ENCODE results near the gene TAS2R30. TPM values are rescaled to one million over a fixed set of nuclear protein-coding genes. Genes with fewer than 3 reads are reported as not detected.
A peak's percentile ranks its signal among the peaks of the same experiment; 100 is the strongest.

Gene TAS2R30
- total RNA-seq, 4 donors from 2014 or later, result 1.4 to 23.2 (median 12.3) TPM

DNA sequence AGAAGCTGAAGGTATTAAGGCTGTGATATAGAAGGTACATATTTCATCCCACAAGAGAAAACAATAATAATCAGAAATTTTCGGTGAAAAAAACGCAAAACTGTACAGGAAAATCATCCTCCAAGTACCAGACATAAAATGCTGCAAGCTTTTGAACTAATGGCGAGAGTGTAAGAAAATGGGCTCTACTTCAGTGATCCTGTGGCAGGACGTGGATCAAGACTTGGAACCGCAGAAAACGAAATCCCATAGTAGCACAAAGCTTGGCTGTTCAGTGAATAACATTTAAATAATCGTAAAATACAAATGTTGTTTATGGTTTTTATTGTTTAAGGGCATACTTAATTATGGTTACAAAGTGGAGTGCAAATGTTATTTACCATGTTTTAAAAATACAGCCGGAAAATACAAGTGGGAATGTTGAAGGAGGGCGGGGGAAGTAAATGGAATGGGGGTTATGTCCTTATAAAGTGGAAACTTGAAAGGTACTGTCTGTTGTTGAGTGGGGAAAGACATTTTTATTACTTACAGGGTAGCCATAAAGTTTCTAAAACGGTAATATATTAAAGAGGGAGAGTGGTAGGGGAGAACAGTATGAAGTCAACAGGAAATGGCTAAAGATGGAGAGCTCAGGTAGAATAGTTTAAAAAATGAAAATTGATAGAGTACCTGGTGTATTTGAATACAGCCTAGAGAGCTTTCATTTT is 37.7 kb upstream of the TAS2R30 start:
- H3K36me3 ChIP-seq, result no peaks in the 10 kb centered on the region
- no peak for TF ChIP-seq EP300 (IDR thresholded peaks at IDR 0.05; ENCODE audit: low read depth)
- TF ChIP-seq POLR2A (IDR thresholded peaks at IDR 0.05), result no peak
- TF ChIP-seq, protein P1, sequence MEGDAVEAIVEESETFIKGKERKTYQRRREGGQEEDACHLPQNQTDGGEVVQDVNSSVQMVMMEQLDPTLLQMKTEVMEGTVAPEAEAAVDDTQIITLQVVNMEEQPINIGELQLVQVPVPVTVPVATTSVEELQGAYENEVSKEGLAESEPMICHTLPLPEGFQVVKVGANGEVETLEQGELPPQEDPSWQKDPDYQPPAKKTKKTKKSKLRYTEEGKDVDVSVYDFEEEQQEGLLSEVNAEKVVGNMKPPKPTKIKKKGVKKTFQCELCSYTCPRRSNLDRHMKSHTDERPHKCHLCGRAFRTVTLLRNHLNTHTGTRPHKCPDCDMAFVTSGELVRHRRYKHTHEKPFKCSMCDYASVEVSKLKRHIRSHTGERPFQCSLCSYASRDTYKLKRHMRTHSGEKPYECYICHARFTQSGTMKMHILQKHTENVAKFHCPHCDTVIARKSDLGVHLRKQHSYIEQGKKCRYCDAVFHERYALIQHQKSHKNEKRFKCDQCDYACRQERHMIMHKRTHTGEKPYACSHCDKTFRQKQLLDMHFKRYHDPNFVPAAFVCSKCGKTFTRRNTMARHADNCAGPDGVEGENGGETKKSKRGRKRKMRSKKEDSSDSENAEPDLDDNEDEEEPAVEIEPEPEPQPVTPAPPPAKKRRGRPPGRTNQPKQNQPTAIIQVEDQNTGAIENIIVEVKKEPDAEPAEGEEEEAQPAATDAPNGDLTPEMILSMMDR (IDR thresholded peaks at IDR 0.05), result no peak
- TF ChIP-seq POLR2AphosphoS5 (IDR thresholded peaks at IDR 0.05), result no peak
- no peak for DNase-seq
- intact Hi-C loops (cut with DNase I; ENCODE audit: low total_unique reads) (loop anchor here (5.0 kb wide), 1 partner anchor 1525 kb away; the partner anchor contains the start of gene GPR19), in situ Hi-C loops (cut with MboI; ENCODE audit: low pct_ligation_motif_present in 1 of 4, low pct_unique_long_range_greater_than_20kb in 1 of 4, low sequenced_read_pairs in 3 of 4) (no loop called here)
- peak overlapping the region; percentile 70 to 92 (median 85) for H3K4me3 ChIP-seq
- H3K27ac ChIP-seq, result peak overlapping the region; percentile 92 to 99 (median 96)
- 1 to 5% methylated on average over 10 of the region's 10 CpGs for WGBS, 2 donors (ENCODE audit: low coverage in 1 of 2)
- peaks cover 7 to 41% (median 12%) of the 10 kb centered on the region in 4 donors for H3K4me1 ChIP-seq
- no peaks in the 10 kb centered on the region for H3K27me3 ChIP-seq
- no peaks in the 10 kb centered on the region for H3K9me3 ChIP-seq

DNA sequence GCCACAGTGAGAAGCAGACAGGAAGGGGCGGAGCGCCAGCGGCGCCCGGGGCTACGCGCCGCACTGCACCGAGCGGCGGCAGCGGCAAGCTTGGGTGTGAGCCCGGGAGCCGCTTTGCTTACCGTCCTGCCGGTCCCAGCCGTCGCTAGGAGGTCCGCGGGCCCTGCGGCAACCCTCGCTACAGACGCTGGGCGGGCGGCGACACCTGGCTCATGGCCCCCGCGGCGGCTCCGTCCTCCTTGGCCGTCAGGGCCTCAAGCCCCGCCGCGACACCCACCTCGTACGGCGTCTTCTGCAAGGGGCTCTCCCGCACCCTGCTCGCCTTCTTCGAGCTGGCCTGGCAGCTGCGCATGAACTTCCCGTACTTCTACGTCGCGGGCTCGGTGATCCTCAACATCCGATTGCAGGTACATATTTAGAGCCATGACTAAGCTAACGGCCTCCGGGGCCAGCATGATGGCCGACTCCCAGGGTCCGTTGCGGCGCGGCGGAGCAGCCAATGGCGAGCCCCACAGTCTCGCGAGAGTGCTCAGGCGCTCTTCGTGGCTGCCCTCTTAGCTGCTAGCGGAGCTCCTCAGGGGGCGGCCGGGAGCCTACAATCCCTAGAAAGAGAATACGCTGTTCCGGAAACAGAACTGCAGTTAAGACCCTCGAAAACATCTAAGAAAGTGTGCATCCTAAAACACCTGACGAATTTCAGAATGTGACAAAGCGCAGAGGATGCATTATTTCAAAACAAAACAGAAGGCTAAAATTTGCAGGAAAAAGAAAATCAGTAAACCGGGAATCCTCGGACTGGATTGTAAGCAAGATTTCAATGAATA is 36.9 kb upstream of the TAS2R30 start, which contains the start of gene SMIM10L1:
Gene SMIM10L1 (plus strand): TSS at position 50 of the 824 bp plus-strand sequence. CDS start 163 bp downstream, at position 213.
- Histone ChIP-seq H3K27ac (peak within 1 kb of the TSS; percentile 92 to 99 (median 96)), H3K4me3 (peak within 1 kb of the TSS; percentile 70 to 92 (median 85))
- intact Hi-C loops (cut with DNase I; ENCODE audit: low total_unique reads), result loop anchor here (5.0 kb wide), 1 partner anchor 1526 kb away; the partner anchor contains the start of gene GPR19

DNA sequence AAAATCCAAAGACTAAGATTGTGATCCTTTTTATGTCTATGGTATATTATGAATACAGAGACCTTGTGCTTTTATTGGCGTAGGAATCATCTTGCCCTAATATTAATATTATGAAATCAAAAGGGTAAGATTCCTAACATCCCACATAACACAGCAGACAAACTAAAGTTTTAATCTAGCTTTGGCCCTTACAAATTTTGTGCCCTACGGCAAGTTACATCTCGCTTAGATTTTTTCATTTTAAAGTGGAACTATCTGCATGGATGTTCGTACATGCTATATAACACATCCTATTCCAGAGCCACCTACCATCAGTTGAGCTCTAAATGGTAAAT is 36.3 kb upstream of the TAS2R30 start:
- Histone ChIP-seq H3K4me1 (peaks cover 7 to 41% (median 12%) of the 10 kb centered on the region in 4 donors), H3K27me3 (no peaks in the 10 kb centered on the region), H3K27ac (peak overlapping the region; percentile 92 to 99 (median 96)), H3K4me3 (peak overlapping the region; percentile 70 to 92 (median 85)), H3K36me3 (no peaks in the 10 kb centered on the region), H3K9me3 (no peaks in the 10 kb centered on the region)
- no peak for TF ChIP-seq POLR2A (IDR thresholded peaks at IDR 0.05)
- no peak for TF ChIP-seq POLR2AphosphoS5 (IDR thresholded peaks at IDR 0.05)
- TF ChIP-seq EP300 (IDR thresholded peaks at IDR 0.05; ENCODE audit: low read depth), result no peak
- TF ChIP-seq, protein P1 (IDR thresholded peaks at IDR 0.05), result no peak
- in situ Hi-C loops (cut with MboI; ENCODE audit: low pct_ligation_motif_present in 1 of 4, low pct_unique_long_range_greater_than_20kb in 1 of 4, low sequenced_read_pairs in 3 of 4) (no loop called here), intact Hi-C loops (cut with DNase I; ENCODE audit: low total_unique reads) (loop anchor here (5.0 kb wide), 1 partner anchor 1527 kb away; the partner anchor contains the start of gene GPR19)
- 1 to 7% methylated on average over 4 of the region's 4 CpGs for WGBS, 2 donors (ENCODE audit: low coverage in 1 of 2)
- DNase-seq, result no peak

More for the DNA sequence above, 36.9 kb upstream of the TAS2R30 start, which contains the start of gene SMIM10L1:
- WGBS, 2 donors (ENCODE audit: low coverage in 1 of 2), result 0 to 1% methylated on average over 7 to 65 of the region's 70 CpGs
- peak; percentile 93 for DNase-seq
- H3K36me3 ChIP-seq, result no peaks in the 10 kb centered on the region
- TF ChIP-seq, protein P1 (IDR thresholded peaks at IDR 0.05), result peak in 1 of 5 experiments; percentile 1
- TF ChIP-seq EP300 (IDR thresholded peaks at IDR 0.05; ENCODE audit: low read depth) (no peak), POLR2A (IDR thresholded peaks at IDR 0.05) (peak; percentile 73), POLR2AphosphoS5 (IDR thresholded peaks at IDR 0.05) (peak; percentile 64 to 70 (median 65))
- H3K4me1 ChIP-seq, result peaks cover 7 to 41% (median 12%) of the 10 kb centered on the region in 4 donors
- in situ Hi-C loops (cut with MboI; ENCODE audit: low pct_ligation_motif_present in 1 of 4, low pct_unique_long_range_greater_than_20kb in 1 of 4, low sequenced_read_pairs in 3 of 4), result no loop called here
- H3K9me3 ChIP-seq, result no peaks in the 10 kb centered on the region
- no peaks in the 10 kb centered on the region for H3K27me3 ChIP-seq

DNA sequence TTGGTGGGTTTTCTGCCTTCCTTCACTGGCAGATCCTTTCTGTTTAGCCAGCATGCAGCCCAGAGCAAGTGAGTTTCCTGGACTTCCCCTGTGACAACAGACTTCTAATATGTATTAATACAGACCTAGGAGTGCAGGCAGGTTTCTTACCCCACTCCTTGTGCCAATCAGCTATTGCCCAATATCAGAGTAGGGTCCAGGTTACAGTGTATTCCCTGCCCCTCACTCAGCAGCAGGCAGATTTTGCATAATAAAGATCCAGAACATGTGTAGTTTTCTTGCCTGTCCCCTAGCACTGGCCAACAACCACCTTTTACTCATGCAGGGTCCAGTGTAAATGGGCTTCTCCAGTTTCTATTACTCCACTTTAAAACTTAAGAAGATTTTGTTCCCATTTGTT is 31.9 kb upstream of the TAS2R30 start:
- no peak overlapping the region for H3K27ac ChIP-seq
- in situ Hi-C loops (cut with MboI; ENCODE audit: low pct_ligation_motif_present in 1 of 4, low pct_unique_long_range_greater_than_20kb in 1 of 4, low sequenced_read_pairs in 3 of 4) (no loop called here), intact Hi-C loops (cut with DNase I; ENCODE audit: low total_unique reads) (no loop called here)
- H3K36me3 ChIP-seq, result peaks cover 0 to under 1% (median 0%) of the 10 kb centered on the region in 4 donors
- no peaks in the 10 kb centered on the region for H3K9me3 ChIP-seq
- H3K27me3 ChIP-seq, result no peaks in the 10 kb centered on the region
- no peak overlapping the region for H3K4me3 ChIP-seq
- no peak for DNase-seq
- peaks cover 2 to 25% (median 6%) of the 10 kb centered on the region in 4 donors for H3K4me1 ChIP-seq
- no peak for TF ChIP-seq EP300 (IDR thresholded peaks at IDR 0.05; ENCODE audit: low read depth)
- no peak for TF ChIP-seq POLR2A (IDR thresholded peaks at IDR 0.05)
- TF ChIP-seq, protein P1 (IDR thresholded peaks at IDR 0.05), result no peak

Measured in transverse colon (tissue), 4 donors.